Chondrocyte (in vitro differentiated cells): ENCODE results near the gene ACSM2B. TPM values are rescaled to one million over a fixed set of nuclear protein-coding genes. Genes with fewer than 3 reads are reported as not detected.
"Not testable (repeated sequence)": the region's sequence is repeated elsewhere in the genome, so short reads cannot be mapped to it uniquely, and the experiment has no call there.

ENCODE experiments used
- DNase-seq: peaks from one replicate; pipeline ENCODE4 v3.0.0; 2021; ENCODE audit warnings: mixed read lengths, low spot score
- H3K27ac Mint-ChIP-seq: one replicate; pipeline ENCODE4 v1.8.0; 2021; ENCODE audit warnings: mild to moderate bottlenecking, moderate library complexity, mixed read lengths; ENCODE audit not compliant: unreplicated experiment
- H3K27me3 Mint-ChIP-seq: 2 replicates; pipeline ENCODE4 v1.8.0; 2021; ENCODE audit warnings: low read depth, mixed read lengths
- H3K36me3 Mint-ChIP-seq: 2 replicates; pipeline ENCODE4 v1.8.0; 2021; ENCODE audit warnings: low read depth, mixed read lengths
- H3K4me1 Mint-ChIP-seq: 2 replicates; pipeline ENCODE4 v1.8.0; 2021; ENCODE audit warnings: low read depth, mild to moderate bottlenecking, mixed read lengths
- H3K4me3 Mint-ChIP-seq: one replicate; pipeline ENCODE4 v1.8.0; 2021; ENCODE audit warnings: mild to moderate bottlenecking, moderate library complexity, mixed read lengths; ENCODE audit not compliant: unreplicated experiment
- H3K9me3 Mint-ChIP-seq: 2 replicates; pipeline ENCODE4 v1.8.0; 2021; ENCODE audit warnings: low read depth, mixed read lengths
- total RNA-seq: library from RNA; stranded (reverse); gene quantifications from 3 replicates; pipeline ENCODE4 v1.2.1, GENCODE V29; 2021
- TF ChIP-seq, protein P1 (sequence below): fragments of 200-600 bp; sonication (generic); IDR thresholded peaks from 2 replicates; pipeline ENCODE4 v1.5.0; 2021; ENCODE audit warnings: antibody characterized with exemption, mild to moderate bottlenecking, moderate library complexity

Gene ACSM2B
- total RNA-seq, 1 donor from 2014 or later, result not detected

DNA sequence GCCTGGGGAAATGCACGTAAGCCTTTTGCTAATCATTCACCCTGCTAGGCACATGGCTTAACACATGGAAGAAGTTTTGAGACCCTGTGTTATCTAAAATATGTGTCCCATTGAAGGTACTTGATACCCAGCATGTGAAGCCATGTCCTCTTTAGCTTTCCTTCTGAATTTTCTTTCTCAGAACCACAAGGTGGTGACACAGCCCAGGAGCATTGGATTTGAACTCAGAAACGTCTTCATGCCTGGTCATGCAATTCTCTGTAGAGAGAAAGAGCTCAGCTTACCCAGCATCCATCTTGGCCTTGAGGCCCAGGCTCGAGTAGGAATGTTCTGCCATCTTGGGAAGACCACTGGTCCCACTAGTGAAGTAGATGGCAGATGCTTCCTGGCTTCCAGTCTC is 22.7 kb downstream of the ACSM2B start:
- not testable (repeated sequence) for H3K27ac Mint-ChIP-seq, H3K4me1 Mint-ChIP-seq, DNase-seq, H3K27me3 Mint-ChIP-seq, H3K36me3 Mint-ChIP-seq, H3K4me3 Mint-ChIP-seq
- peaks cover 10% of the 10 kb centered on the region for H3K9me3 Mint-ChIP-seq
- TF ChIP-seq, protein P1, sequence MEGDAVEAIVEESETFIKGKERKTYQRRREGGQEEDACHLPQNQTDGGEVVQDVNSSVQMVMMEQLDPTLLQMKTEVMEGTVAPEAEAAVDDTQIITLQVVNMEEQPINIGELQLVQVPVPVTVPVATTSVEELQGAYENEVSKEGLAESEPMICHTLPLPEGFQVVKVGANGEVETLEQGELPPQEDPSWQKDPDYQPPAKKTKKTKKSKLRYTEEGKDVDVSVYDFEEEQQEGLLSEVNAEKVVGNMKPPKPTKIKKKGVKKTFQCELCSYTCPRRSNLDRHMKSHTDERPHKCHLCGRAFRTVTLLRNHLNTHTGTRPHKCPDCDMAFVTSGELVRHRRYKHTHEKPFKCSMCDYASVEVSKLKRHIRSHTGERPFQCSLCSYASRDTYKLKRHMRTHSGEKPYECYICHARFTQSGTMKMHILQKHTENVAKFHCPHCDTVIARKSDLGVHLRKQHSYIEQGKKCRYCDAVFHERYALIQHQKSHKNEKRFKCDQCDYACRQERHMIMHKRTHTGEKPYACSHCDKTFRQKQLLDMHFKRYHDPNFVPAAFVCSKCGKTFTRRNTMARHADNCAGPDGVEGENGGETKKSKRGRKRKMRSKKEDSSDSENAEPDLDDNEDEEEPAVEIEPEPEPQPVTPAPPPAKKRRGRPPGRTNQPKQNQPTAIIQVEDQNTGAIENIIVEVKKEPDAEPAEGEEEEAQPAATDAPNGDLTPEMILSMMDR, result peak; percentile 12

DNA sequence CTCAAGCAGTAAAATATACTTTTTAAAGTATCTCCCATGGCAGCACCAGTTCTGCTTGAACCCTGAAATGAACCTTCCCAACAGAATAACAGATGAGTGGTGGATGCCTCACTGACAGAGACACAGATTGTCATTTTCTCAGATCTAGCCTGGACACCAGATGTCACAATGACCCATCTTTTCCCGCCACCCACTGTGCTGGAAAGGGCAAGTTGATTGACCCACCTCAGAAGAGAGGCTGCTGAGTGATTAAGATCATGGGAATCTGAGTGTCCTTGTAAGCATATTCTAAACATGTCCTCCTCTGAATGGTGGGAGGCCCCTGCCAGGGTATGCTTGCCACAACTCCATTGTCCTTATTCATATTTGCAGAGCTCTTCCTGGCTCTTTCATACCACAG is 29.2 kb downstream of the ACSM2B start:
- H3K4me1 Mint-ChIP-seq, H3K9me3 Mint-ChIP-seq, H3K4me3 Mint-ChIP-seq, DNase-seq, H3K27me3 Mint-ChIP-seq, H3K27ac Mint-ChIP-seq, H3K36me3 Mint-ChIP-seq: not testable (repeated sequence)

DNA sequence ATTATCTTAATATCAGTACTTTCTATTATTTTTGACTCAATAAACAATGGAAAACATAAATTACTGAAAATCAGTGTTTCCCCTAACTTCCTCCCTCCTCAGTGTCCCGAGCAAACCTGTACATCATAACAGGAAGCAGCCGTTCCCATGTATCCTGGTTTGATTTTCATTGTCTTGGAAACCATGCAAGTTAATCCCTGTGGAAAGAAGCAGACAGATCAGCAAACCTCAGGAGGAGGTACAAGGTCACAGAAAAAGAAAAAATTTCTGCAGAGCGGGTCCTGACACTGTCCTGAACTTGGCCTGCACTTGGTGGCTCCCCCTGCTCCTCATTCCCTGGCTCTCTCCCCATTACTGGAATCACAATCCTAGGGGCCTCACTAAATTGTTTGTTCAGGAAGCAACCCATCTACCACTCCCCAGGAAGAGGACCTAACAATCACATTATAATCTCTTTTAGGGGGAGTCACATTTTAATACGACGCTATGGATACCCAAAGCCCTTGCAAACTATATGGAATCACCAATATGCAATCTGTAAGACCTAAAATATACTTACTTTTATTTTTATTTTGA is 29.8 kb downstream of the ACSM2B start:
- H3K27ac Mint-ChIP-seq, H3K4me1 Mint-ChIP-seq, H3K4me3 Mint-ChIP-seq, H3K36me3 Mint-ChIP-seq, H3K27me3 Mint-ChIP-seq, H3K9me3 Mint-ChIP-seq, DNase-seq: not testable (repeated sequence)

DNA sequence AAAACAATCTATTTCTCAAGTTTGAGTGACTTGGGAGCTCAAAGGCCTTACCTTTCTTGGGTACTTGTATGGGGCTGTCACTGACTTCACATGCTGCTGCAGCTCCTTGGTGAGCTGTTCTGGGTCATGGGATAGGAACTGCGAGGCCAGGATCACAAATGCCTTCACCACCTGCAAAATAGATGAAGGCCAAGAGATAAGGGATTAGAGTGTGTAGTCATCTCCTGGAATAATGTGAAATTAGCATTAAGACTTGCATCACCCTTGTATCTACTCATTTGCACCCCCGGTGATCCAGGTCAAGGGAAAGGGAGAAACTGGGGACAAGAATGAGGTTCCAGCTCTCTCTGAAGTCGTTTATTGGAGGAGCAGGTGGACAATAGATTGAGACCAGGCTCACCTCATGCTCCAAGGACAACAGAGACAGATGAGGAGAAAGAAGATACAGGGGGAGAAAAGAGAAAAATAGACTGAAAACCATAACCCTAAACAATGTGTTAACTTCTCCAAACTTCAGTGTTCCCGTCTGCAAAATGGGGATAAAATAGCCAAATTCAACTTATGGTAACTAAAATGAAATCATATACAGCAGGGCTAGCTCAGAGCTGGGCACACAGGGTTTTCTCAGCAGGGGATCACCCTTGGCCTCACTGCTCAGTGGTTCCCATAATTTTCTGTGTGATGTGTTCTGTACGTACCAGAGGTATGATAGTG is 35.4 kb downstream of the ACSM2B start:
- H3K27me3 Mint-ChIP-seq, DNase-seq, H3K36me3 Mint-ChIP-seq, H3K4me1 Mint-ChIP-seq, H3K27ac Mint-ChIP-seq, H3K9me3 Mint-ChIP-seq, H3K4me3 Mint-ChIP-seq: not testable (repeated sequence)

DNA sequence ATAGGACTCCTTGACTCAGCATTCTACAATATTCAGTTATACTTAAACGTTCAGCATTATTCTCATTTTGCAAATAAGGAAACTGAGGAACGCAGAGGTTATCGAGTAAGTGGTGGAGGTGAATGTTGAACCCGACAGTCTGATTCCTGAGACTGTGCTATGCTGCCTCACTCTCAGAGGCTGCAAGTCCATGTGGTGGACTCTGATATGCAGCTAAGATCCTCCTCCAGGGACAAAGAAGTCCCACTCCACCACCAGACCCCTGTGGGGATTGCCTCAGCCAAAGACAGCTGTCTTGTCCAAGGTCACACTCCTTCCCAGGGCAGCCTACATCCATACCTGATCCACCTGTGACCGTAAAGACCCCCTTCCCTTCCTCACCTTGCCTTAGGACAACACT is 37.5 kb downstream of the ACSM2B start:
- Mint-ChIP-seq H3K9me3 (no peaks in the 10 kb centered on the region), H3K27ac (no peak overlapping the region), H3K4me1 (no peaks in the 10 kb centered on the region), H3K27me3 (peaks cover 5% of the 10 kb centered on the region), H3K36me3 (no peaks in the 10 kb centered on the region), H3K4me3 (no peak overlapping the region)
- TF ChIP-seq, protein P1, result no peak
- no peak for DNase-seq

DNA sequence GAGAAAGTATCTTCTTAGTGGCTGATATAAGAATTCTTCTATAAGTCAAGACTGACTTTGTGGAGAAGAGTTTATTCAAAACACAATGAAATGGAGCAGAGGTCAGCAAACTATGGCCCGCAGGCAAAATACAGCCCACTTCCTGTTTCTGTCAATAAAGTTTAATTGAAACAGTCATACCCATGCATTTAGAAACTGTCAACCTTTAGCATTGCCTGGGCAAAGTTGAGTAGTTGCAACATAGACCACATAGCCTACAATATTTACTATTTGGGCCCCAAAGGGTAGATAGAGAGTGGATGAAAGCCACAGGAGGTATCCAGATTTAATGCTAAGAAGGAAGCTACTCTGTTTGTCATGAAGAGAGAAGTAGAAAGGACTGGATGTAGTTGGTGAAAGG is 38.0 kb downstream of the ACSM2B start:
- DNase-seq, result no peak
- Mint-ChIP-seq H3K9me3 (no peaks in the 10 kb centered on the region), H3K4me1 (no peaks in the 10 kb centered on the region), H3K27ac (no peak overlapping the region), H3K36me3 (no peaks in the 10 kb centered on the region), H3K27me3 (peaks cover 5% of the 10 kb centered on the region), H3K4me3 (no peak overlapping the region)
- TF ChIP-seq, protein P1, result no peak

DNA sequence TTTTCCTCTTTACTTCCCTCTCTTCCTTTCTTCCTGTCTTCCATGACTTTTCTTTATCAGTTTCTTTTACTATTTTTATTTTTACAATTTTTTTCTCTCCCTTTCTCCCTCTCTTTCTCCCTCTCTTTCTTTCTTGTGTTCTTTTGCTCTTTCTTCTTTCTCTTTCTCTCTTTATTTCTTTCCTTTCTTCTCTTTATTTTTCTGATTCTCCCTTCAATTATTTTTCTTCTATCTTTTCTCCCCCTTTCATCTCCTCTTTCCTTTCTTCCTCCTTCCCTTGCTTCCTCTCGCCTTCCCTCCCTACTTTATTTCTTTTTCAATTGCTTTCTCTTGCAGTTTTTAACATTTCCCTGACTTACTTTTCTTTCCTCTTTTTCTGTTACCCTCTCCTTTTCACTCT is 39.5 kb downstream of the ACSM2B start:
- H3K36me3 Mint-ChIP-seq, DNase-seq, H3K27ac Mint-ChIP-seq: not testable (repeated sequence)

DNA sequence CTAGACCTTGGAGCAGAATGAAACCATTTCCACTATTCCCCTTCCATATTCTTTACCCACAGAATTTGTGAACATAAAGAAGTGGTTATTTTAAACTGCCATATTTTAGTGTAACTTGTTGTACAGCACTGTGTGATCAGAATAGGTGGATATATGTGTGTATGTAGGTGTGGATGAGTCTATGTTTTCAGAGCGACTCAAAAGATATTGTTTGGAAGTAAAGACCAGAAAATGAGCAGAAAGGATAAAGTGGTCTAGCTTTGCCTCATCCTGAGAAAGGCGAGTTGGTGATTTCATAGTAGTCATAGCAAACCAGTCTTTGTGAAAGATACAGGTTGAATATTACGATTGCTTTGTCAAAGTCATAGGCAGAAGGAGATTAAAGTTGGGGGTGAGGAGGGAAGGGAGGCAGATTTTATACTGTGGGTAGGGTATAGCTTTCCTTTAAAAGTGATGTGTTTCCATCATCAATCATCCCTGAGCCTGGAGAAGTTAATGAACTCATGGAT is 43.8 kb downstream of the ACSM2B start:
- DNase-seq, H3K36me3 Mint-ChIP-seq, H3K27ac Mint-ChIP-seq, H3K4me1 Mint-ChIP-seq, H3K9me3 Mint-ChIP-seq, H3K27me3 Mint-ChIP-seq, H3K4me3 Mint-ChIP-seq: not testable (repeated sequence)

More for the DNA sequence above, 39.5 kb downstream of the ACSM2B start:
- H3K4me3 Mint-ChIP-seq, H3K27me3 Mint-ChIP-seq, H3K9me3 Mint-ChIP-seq, H3K4me1 Mint-ChIP-seq: not testable (repeated sequence)

DNA sequence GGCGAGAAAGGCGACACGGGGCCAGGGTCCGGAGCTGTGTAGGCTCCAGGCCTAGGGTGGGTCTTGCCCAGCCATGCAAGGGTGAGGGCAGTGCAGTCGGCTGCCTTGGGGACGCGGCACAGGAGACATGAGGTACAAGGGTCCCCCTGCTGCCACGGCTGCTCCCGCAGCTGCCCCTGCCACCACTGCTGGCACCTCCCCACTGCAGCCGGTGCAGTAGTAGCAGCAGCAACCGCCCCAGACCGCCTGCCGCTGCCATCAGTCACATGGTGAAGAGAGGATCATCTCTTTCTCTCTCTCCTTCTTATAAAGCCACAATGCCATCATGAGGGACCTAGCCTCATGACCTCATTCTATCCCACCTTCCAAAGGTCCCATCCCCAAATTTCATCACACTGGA is 44.4 kb downstream of the ACSM2B start:
- not testable (repeated sequence) for H3K27me3 Mint-ChIP-seq, H3K4me1 Mint-ChIP-seq, H3K27ac Mint-ChIP-seq, H3K4me3 Mint-ChIP-seq, H3K9me3 Mint-ChIP-seq, DNase-seq, H3K36me3 Mint-ChIP-seq
